Sigmoid colon (tissue), 4 donors: ENCODE data around the gene PRXL2C.

Experiments
- CTCF ChIP-seq, 4 experiments: fragments of 450-650 bp in 3 of 4; fragments of 200-600 bp in 1 of 4; IDR thresholded peaks; one replicate each; pipeline ENCODE4 v1.5.1; 2016 to 2019; ENCODE audit warnings: antibody characterized with exemption in 4 of 4, mild to moderate bottlenecking in 3 of 4, moderate library complexity in 2 of 4
- EP300 ChIP-seq, 4 donors: sonication (generic); formaldehyde crosslinking; IDR thresholded peaks; one replicate each; pipeline ENCODE4 v1.6.1; 2017; ENCODE audit warnings: antibody characterized with exemption in 4 of 4
- POLR2A ChIP-seq, 2 donors: fragments of 450-650 bp; IDR thresholded peaks; one replicate each; pipeline ENCODE4 v1.6.1; 2016; ENCODE audit warnings: antibody characterized with exemption in 2 of 2, mild to moderate bottlenecking in 2 of 2, moderate library complexity in 2 of 2
- POLR2AphosphoS5 ChIP-seq, 4 donors: sonication (generic); formaldehyde crosslinking; IDR thresholded peaks; one replicate each; pipeline ENCODE4 v1.6.1; 2017; ENCODE audit warnings: antibody characterized with exemption in 4 of 4

- no peak for TF ChIP-seq CTCF (IDR thresholded peaks at IDR 0.05)
- TF ChIP-seq POLR2A (IDR thresholded peaks at IDR 0.05) = no peak
- TF ChIP-seq EP300 (IDR thresholded peaks at IDR 0.05) = peak in 2 of 4 donors; percentile 22 to 56
- peak in 3 of 4 donors; percentile 54 to 77 (median 55) for TF ChIP-seq POLR2AphosphoS5 (IDR thresholded peaks at IDR 0.05)
Measured at GRCh38 chr9:96604004-96604319, 51.2 kb downstream of the PRXL2C start.
